OCI-LY3 (cell line): Measurements from ENCODE around the gene DCP2.

Source experiments
- H2AFZ ChIP-seq: fragments of 200-600, 300-600 bp; shearing (Covaris generic); 2 replicates; pipeline ENCODE4 v1.6.0; 2014; ENCODE audit warnings: antibody characterized with exemption, low read depth, low read length
- H3K27ac ChIP-seq: fragments of 200-600, 300-600 bp; sonication (generic); 2 replicates; pipeline ENCODE4 v1.5.1; 2014; ENCODE audit warnings: mild to moderate bottlenecking, low read length, moderate library complexity, mixed read lengths
- H3K27me3 ChIP-seq: fragments of 200-600, 300-600 bp; sonication (generic); 2 replicates; pipeline ENCODE4 v1.6.1; 2014; ENCODE audit warnings: low read depth, low read length, mixed read lengths
- H3K36me3 ChIP-seq: fragments of 200-600, 300-600 bp; sonication (generic); replicated peaks from 2 replicates; pipeline ENCODE3; 2014; ENCODE audit warnings: low read depth, low read length, mixed read lengths
- H3K4me1 ChIP-seq: fragments of 300-600, 200-600 bp; sonication (generic); 2 replicates; pipeline ENCODE4 v1.6.1; 2014; ENCODE audit warnings: low read length, mixed read lengths
- H3K4me2 ChIP-seq: fragments of 200-600, 300-600 bp; sonication (generic); 2 replicates; pipeline ENCODE4 v1.6.1; 2014; ENCODE audit warnings: low read length, mixed read lengths
- H3K4me3 ChIP-seq: fragments of 300-600, 200-600 bp; sonication (generic); 2 replicates; pipeline ENCODE4 v1.5.1; 2014; ENCODE audit warnings: antibody characterized with exemption, mild to moderate bottlenecking, low read length, moderate library complexity
- H3K79me2 ChIP-seq: fragments of 300-600, 200-600 bp; shearing (Covaris generic); 2 replicates; pipeline ENCODE4 v1.6.1; 2014; ENCODE audit warnings: mild to moderate bottlenecking, low read length, mixed read lengths
- H3K9ac ChIP-seq: fragments of 300-600, 200-600 bp; shearing (Covaris generic); 2 replicates; pipeline ENCODE4 v1.6.0; 2014; ENCODE audit warnings: mild to moderate bottlenecking, low read length, moderate library complexity
- H3K9me3 ChIP-seq: fragments of 200-600, 300-600 bp; shearing (Covaris generic); 2 replicates; pipeline ENCODE4 v1.6.1; 2014; ENCODE audit warnings: low read length, mixed read lengths; ENCODE audit not compliant: insufficient read depth
- H4K20me1 ChIP-seq: fragments of 200-600, 300-600 bp; sonication (generic); 2 replicates; pipeline ENCODE4 v1.6.1; 2016; ENCODE audit warnings: low read length, mixed read lengths; ENCODE audit not compliant: insufficient read depth
- CTCF ChIP-seq: fragments of 200-600, 300-600 bp; sonication (generic); IDR thresholded peaks from 2 replicates; pipeline ENCODE4 v1.5.1; 2014; ENCODE audit warnings: antibody characterized with exemption, low read length, low read depth
- EZH2phosphoT487 ChIP-seq: fragments of 200-600 bp; shearing (Covaris generic); IDR thresholded peaks from 2 replicates; pipeline ENCODE4 v1.6.1; 2018; ENCODE audit warnings: antibody characterized with exemption, mixed run types, low read depth

The DCP2 gene

GRCh38 chr5:113059232-113060040 is 82.8 kb downstream of the DCP2 start:
- H3K27ac ChIP-seq: no peak overlapping the region
- no peaks in the 10 kb centered on the region for H3K36me3 ChIP-seq
- no peak overlapping the region for H3K4me3 ChIP-seq
- H3K27me3 ChIP-seq: no peaks in the 10 kb centered on the region
- no peaks in the 10 kb centered on the region for H4K20me1 ChIP-seq
- H2AFZ ChIP-seq: no peak overlapping the region
- no peak for TF ChIP-seq EZH2phosphoT487
- TF ChIP-seq CTCF: no peak
- no peak overlapping the region for H3K9ac ChIP-seq
- no peak overlapping the region for H3K4me2 ChIP-seq
- H3K9me3 ChIP-seq: no peaks in the 10 kb centered on the region
- no peaks in the 10 kb centered on the region for H3K79me2 ChIP-seq
- no peaks in the 10 kb centered on the region for H3K4me1 ChIP-seq

- Histone ChIP-seq H2AFZ (no peak overlapping the region), H3K27ac (no peak overlapping the region), H3K36me3 (no peaks in the 10 kb centered on the region), H3K4me2 (no peak overlapping the region), H3K4me1 (no peaks in the 10 kb centered on the region), H3K9ac (no peak overlapping the region), H3K27me3 (no peaks in the 10 kb centered on the region), H3K79me2 (no peaks in the 10 kb centered on the region), H4K20me1 (no peaks in the 10 kb centered on the region), H3K4me3 (no peak overlapping the region), H3K9me3 (no peaks in the 10 kb centered on the region)
- TF ChIP-seq EZH2phosphoT487 (no peak), CTCF (no peak)
Measured at GRCh38 chr5:113060408-113061025, 83.9 kb downstream of the DCP2 start.

DNA sequence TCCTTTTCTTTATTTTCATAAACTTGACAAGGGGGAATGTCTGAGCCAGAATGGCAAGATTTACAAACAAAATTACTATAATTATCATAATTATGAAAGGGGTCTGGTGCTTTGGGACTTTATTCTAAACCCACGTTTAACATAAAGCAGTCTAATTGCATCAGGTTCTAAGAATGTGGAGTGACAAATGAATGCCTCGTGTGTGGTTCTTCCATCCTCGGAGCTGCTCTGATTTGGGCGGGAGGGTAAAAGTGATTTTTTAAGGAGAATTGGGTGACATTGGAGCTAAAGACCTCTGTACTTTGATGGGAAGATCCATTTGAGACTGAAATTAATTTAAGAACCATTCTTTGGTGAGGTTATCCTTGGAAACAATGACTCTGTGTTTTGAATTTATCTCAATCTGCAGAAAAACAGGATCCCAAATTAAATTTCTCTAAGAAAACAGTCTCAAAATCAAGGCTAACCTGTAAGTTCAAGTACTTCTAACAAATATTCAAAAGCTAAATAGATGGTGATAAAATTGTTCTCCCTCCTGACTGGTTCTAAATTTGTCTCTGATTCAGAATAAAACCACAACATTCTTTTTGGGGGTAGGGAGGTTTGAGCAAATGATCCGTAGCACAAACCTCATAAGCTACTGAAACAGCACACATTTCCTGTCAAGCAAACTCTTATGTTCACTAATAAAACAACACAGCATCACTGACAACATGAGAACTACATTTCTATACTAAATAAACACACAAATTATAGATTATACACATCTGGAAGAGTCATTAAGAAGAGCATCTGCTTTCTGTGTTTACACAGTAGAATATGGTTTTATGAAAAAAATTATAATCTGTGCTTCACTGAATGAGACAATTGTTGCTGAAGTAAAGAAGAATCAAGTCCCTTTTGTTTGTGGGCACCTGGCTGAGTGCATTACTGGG is 85.5 kb downstream of the DCP2 start:
- no peak overlapping the region for H3K4me2 ChIP-seq
- H3K9ac ChIP-seq: no peak overlapping the region

More for the DNA sequence above, 85.5 kb downstream of the DCP2 start:
- Histone ChIP-seq H2AFZ (no peak overlapping the region), H3K9me3 (no peaks in the 10 kb centered on the region), H3K27ac (no peak overlapping the region), H3K4me1 (no peaks in the 10 kb centered on the region), H4K20me1 (no peaks in the 10 kb centered on the region), H3K36me3 (no peaks in the 10 kb centered on the region), H3K27me3 (no peaks in the 10 kb centered on the region), H3K79me2 (no peaks in the 10 kb centered on the region), H3K4me3 (no peak overlapping the region)
- TF ChIP-seq EZH2phosphoT487 (no peak), CTCF (no peak)
